IMR-90 (cell line): ENCODE results near the gene ZBTB45. TPM values are rescaled to one million over a fixed set of nuclear protein-coding genes. Genes with fewer than 3 reads are reported as not detected.

Experiments used
- ATAC-seq: fragments of 200-7000 bp; cut with Tn5 transposase; 2 replicates; pipeline ENCODE4 v1.9.1; 2020; ENCODE audit warnings: low read depth, mild to moderate bottlenecking, moderate library complexity
- BruUV-seq: library from RNA; stranded (reverse); fragments of 400-500 nt; replicated peaks from 2 replicates; lab custom pipeline; 2021; lab: Mats Ljungman, UMichigan
- CTCF ChIA-PET: fragments of 300-600 bp; formaldehyde crosslinking; extraction: SDS; loops from one replicate; lab custom pipeline; 2021; ENCODE audit warnings: antibody characterized with exemption; lab: Yijun Ruan, JAX
- POLR2A ChIA-PET: fragments of 300-600 bp; sonication (Branson Sonifier 250); formaldehyde crosslinking; loops from one replicate; lab custom pipeline; 2022; ENCODE audit warnings: antibody characterized with exemption; ENCODE audit not compliant: unreplicated experiment; lab: Charles Lee
- DNase-seq: peaks from one replicate; pipeline ENCODE4 v3.0.0; 2013
- H2AFZ ChIP-seq: replicated peaks from 2 replicates; pipeline ENCODE3; 2013; ENCODE audit warnings: low read length, mild to moderate bottlenecking; ENCODE audit not compliant: poor library complexity
- H2AK5ac ChIP-seq: 2 replicates; pipeline ENCODE4 v1.6.1; 2013; ENCODE audit warnings: low read depth, low read length, inconsistent platforms
- H2AK9ac ChIP-seq: replicated peaks from 2 replicates; pipeline ENCODE3; 2013; ENCODE audit warnings: mild to moderate bottlenecking, low read depth, low read length, moderate library complexity; ENCODE audit not compliant: poor library complexity
- H2BK120ac ChIP-seq: 2 replicates; pipeline ENCODE4 v1.6.1; 2013; ENCODE audit warnings: low read depth, low read length, inconsistent platforms
- H2BK15ac ChIP-seq: 3 replicates; pipeline ENCODE4 v1.6.1; 2013; ENCODE audit warnings: low read depth, low read length, inconsistent platforms
- H2BK20ac ChIP-seq: 2 replicates; pipeline ENCODE4 v1.6.1; 2013; ENCODE audit warnings: low read depth, mild to moderate bottlenecking, inconsistent platforms, low read length, moderate library complexity
- H2BK5ac ChIP-seq: 2 replicates; pipeline ENCODE4 v1.6.1; 2013; ENCODE audit warnings: mild to moderate bottlenecking, low read depth, low read length, inconsistent platforms; ENCODE audit not compliant: poor library complexity, severe bottlenecking
- H3K14ac ChIP-seq: replicated peaks from 2 replicates; pipeline ENCODE4 v1.6.1; 2013; ENCODE audit warnings: low read depth, low read length, inconsistent platforms
- H3K18ac ChIP-seq: 2 replicates; pipeline ENCODE4 v1.6.1; 2013; ENCODE audit warnings: low read depth, low read length, control low read depth
- H3K23ac ChIP-seq: 2 replicates; pipeline ENCODE4 v1.6.1; 2013; ENCODE audit warnings: low read depth, low read length, inconsistent platforms
- H3K27ac ChIP-seq: 2 replicates; pipeline ENCODE4 v1.5.1; 2013; ENCODE audit warnings: mild to moderate bottlenecking, control low read depth, low read length; ENCODE audit not compliant: insufficient read depth
- H3K27me3 ChIP-seq: 2 replicates; pipeline ENCODE4 v1.6.1; 2013; ENCODE audit warnings: low read length; ENCODE audit not compliant: control insufficient read depth, insufficient read depth
- H3K36me3 ChIP-seq: 2 replicates; pipeline ENCODE4 v1.6.1; 2013; ENCODE audit warnings: low read length, mixed read lengths; ENCODE audit not compliant: control insufficient read depth, insufficient read depth
- H3K4ac ChIP-seq: 2 replicates; pipeline ENCODE4 v1.6.1; 2013; ENCODE audit warnings: low read depth, low read length, inconsistent platforms
- H3K4me1 ChIP-seq: 2 replicates; pipeline ENCODE4 v1.6.1; 2013; ENCODE audit warnings: low read length, mixed read lengths; ENCODE audit not compliant: control insufficient read depth, insufficient read depth
- H3K4me2 ChIP-seq: 2 replicates; pipeline ENCODE4 v1.6.1; 2013; ENCODE audit warnings: low read depth, mild to moderate bottlenecking, control low read depth, low read length, moderate library complexity
- H3K4me3 ChIP-seq: 2 replicates; pipeline ENCODE4 v1.5.1; 2013; ENCODE audit warnings: low read depth, mild to moderate bottlenecking, control low read depth, low read length, moderate library complexity; ENCODE audit not compliant: insufficient read depth
- H3K56ac ChIP-seq: 2 replicates; pipeline ENCODE4 v1.6.1; 2013; ENCODE audit warnings: low read length, inconsistent platforms; ENCODE audit not compliant: insufficient read depth; ENCODE audit errors: extremely low read depth
- H3K79me1 ChIP-seq, 2 experiments: 2 replicates each; pipeline ENCODE4 v1.6.1; 2013; ENCODE audit warnings: low read length in 2 of 2, inconsistent platforms in 1 of 2, low read depth in 1 of 2
- H3K9ac ChIP-seq: 2 replicates; pipeline ENCODE4 v1.6.1; 2013; ENCODE audit warnings: low read depth, low read length, control low read depth
- H3K9me1 ChIP-seq: 2 replicates; pipeline ENCODE4 v1.6.1; 2013; ENCODE audit warnings: low read length, inconsistent platforms; ENCODE audit not compliant: insufficient read depth
- H3K9me3 ChIP-seq: 2 replicates; pipeline ENCODE4 v1.6.1; 2013; ENCODE audit warnings: low read length; ENCODE audit not compliant: control insufficient read depth, insufficient read depth
- H4K20me1 ChIP-seq: 2 replicates; pipeline ENCODE4 v1.6.1; 2013; ENCODE audit warnings: low read length, inconsistent platforms; ENCODE audit not compliant: insufficient read depth
- H4K5ac ChIP-seq: 2 replicates; pipeline ENCODE4 v1.6.1; 2013; ENCODE audit warnings: mild to moderate bottlenecking, low read depth, low read length, control low read depth
- H4K8ac ChIP-seq, 2 experiments: 2 replicates each; pipeline ENCODE4 v1.6.1; 2013; ENCODE audit warnings: low read depth in 2 of 2, low read length in 2 of 2, control low read depth in 1 of 2, inconsistent platforms in 1 of 2
- H4K91ac ChIP-seq: 2 replicates; pipeline ENCODE4 v1.6.1; 2013; ENCODE audit warnings: low read depth, low read length, inconsistent platforms; ENCODE audit not compliant: insufficient read depth
- BHLHE40 ChIP-seq: fragments of 150-350 bp; IDR thresholded peaks from 2 replicates; pipeline ENCODE4 v1.6.1; 2016; ENCODE audit warnings: mild to moderate bottlenecking, low read depth, low read length
- CEBPB ChIP-seq: IDR thresholded peaks from 2 replicates; pipeline ENCODE4 v1.6.1; 2012; ENCODE audit warnings: low read depth, low read length, improper control_type of control experiment
- CHD1 ChIP-seq: IDR thresholded peaks from 2 replicates; pipeline ENCODE4 v1.6.1; 2012; ENCODE audit warnings: low read depth, low read length, improper control_type of control experiment
- ELK1 ChIP-seq: fragments of 150-350 bp; IDR thresholded peaks from 2 replicates; pipeline ENCODE4 v1.6.1; 2016; ENCODE audit warnings: low read depth, mild to moderate bottlenecking, low read length, moderate library complexity, borderline replicate concordance
- FOS ChIP-seq: fragments of 150-350 bp; IDR thresholded peaks from 2 replicates; pipeline ENCODE4 v1.6.1; 2016; ENCODE audit warnings: low read depth, low read length
- MAFK ChIP-seq: IDR thresholded peaks from 2 replicates; pipeline ENCODE4 v1.6.1; 2012; ENCODE audit warnings: low read depth, low read length, improper control_type of control experiment
- MAZ ChIP-seq: IDR thresholded peaks from 2 replicates; pipeline ENCODE4 v1.6.1; 2012; ENCODE audit warnings: low read depth, mild to moderate bottlenecking, low read length, improper control_type of control experiment, moderate library complexity, borderline replicate concordance
- MXI1 ChIP-seq: IDR thresholded peaks from 2 replicates; pipeline ENCODE4 v1.6.1; 2012; ENCODE audit warnings: low read depth, mild to moderate bottlenecking, low read length, moderate library complexity, borderline replicate concordance
- NFE2L2 ChIP-seq: fragments of 150-350 bp; IDR thresholded peaks from 2 replicates; pipeline ENCODE4 v1.6.1; 2016; ENCODE audit warnings: low read depth, mild to moderate bottlenecking, low read length
- POLR2A ChIP-seq: IDR thresholded peaks from 2 replicates; pipeline ENCODE4 v1.6.1; 2012; ENCODE audit warnings: mild to moderate bottlenecking, low read depth, low read length
- RAD21 ChIP-seq: IDR thresholded peaks from 2 replicates; pipeline ENCODE4 v1.6.1; 2012; ENCODE audit warnings: low read length, improper control_type of control experiment
- RCOR1 ChIP-seq: IDR thresholded peaks from 2 replicates; pipeline ENCODE4 v1.6.1; 2012; ENCODE audit warnings: mild to moderate bottlenecking, low read length, improper control_type of control experiment; ENCODE audit not compliant: insufficient replicate concordance
- RFX5 ChIP-seq: IDR thresholded peaks from 2 replicates; pipeline ENCODE4 v1.8.0; 2012; ENCODE audit warnings: low read depth, mild to moderate bottlenecking, low read length, moderate library complexity
- SMC3 ChIP-seq: fragments of 150-350 bp; IDR thresholded peaks from 2 replicates; pipeline ENCODE4 v1.6.1; 2016; ENCODE audit warnings: low read depth, mild to moderate bottlenecking, antibody characterized with exemption, low read length, moderate library complexity
- WGBS, 2 experiments: methylation state at CpG; one replicate each; pipeline versions ENCODE4 v1.1.5 to v1.1.7; 2013; ENCODE audit warnings: missing lambda C conversion rate in 2 of 2; ENCODE audit not compliant: insufficient read length in 1 of 2; ENCODE audit errors: extremely low coverage in 2 of 2; 5-methylcytosine and 5-hydroxymethylcytosine counted together
- dilution Hi-C: fragments of 300-500 bp; cut with HindIII; formaldehyde crosslinking; loops from one replicate; pipeline ENCODE4 v1.14.3; 2018; ENCODE audit warnings: low sequenced_read_pairs; ENCODE audit not compliant: unreplicated experiment
- in situ Hi-C: fragments of 300-500 bp; cut with MboI; formaldehyde crosslinking; loops from 3 replicates; pipeline ENCODE4 v1.14.3; 2019; ENCODE audit warnings: low sequenced_read_pairs, inconsistent platforms, mixed read lengths
- intact Hi-C: fragments of 100-400 bp; cut with micrococcal nuclease; formaldehyde crosslinking; loops from 2 replicates; pipeline ENCODE4 v1.10.0; 2022
- polyA plus RNA-seq, 3 experiments: library from polyadenylated mRNA; depleted of rRNA; stranded (reverse); fragments of >200 nt; gene quantifications; 2 replicates each; pipeline ENCODE4 v1.2.3, GENCODE V29; 2012; ENCODE audit warnings: low replicate concordance in 1 of 3
- total RNA-seq: library from RNA; depleted of rRNA; stranded (reverse); fragments of >200 nt; gene quantifications from 2 replicates; pipeline ENCODE4 v1.2.3, GENCODE V29; 2012
- TF ChIP-seq, protein P1 (sequence below): fragments of 150-350 bp; IDR thresholded peaks from 2 replicates; pipeline ENCODE4 v1.6.1; 2017; ENCODE audit warnings: mild to moderate bottlenecking, antibody characterized with exemption, low read length, low read depth
- TF ChIP-seq, protein P2 (sequence below): conservative IDR thresholded peaks from 2 replicates; pipeline ENCODE4 v1.5.1; 2012; ENCODE audit warnings: mild to moderate bottlenecking, low read depth, low read length, improper control_type of control experiment

Gene ZBTB45
- total and polyA plus RNA-seq, 2 of the 4 experiments (the other 2 are of a cell fraction) = 1.4 to 9.7 TPM

- dilution Hi-C loops (no loop called here), intact Hi-C loops (no loop called here), in situ Hi-C loops (no loop called here)
- DNase-seq (no peak), ATAC-seq (no peak)
- ChIA-PET POLR2A (no interaction called here), CTCF (no interaction called here)
- Histone ChIP-seq H3K9me1 (peaks cover 5% of the 10 kb centered on the region), H2BK20ac (no peak overlapping the region), H3K36me3 (peaks cover 13% of the 10 kb centered on the region; the same call in 1 of the 2 replicates), H3K56ac (no peak overlapping the region), H3K9ac (no peak overlapping the region), H3K18ac (no peak overlapping the region), H2AK9ac (no peak overlapping the region), H2BK15ac (no peak overlapping the region), H2AFZ (no peak overlapping the region), H4K91ac (no peak overlapping the region), H3K23ac (no peak overlapping the region), H3K9me3 (no peaks in the 10 kb centered on the region), H2BK120ac (no peak overlapping the region), H3K14ac (no peak overlapping the region), H3K27ac (no peak overlapping the region), H3K4me2 (no peak overlapping the region), H3K4ac (no peak overlapping the region), H3K27me3 (no peaks in the 10 kb centered on the region), H2BK5ac (no peak overlapping the region), H4K8ac (no peak overlapping the region), H3K4me3 (no peak overlapping the region), H3K4me1 (peaks cover 9% of the 10 kb centered on the region), H3K79me1 (peaks cover 7 to 17% of the 10 kb centered on the region in 2 experiments; a peak in 3 of 4 replicates), H4K5ac (no peak overlapping the region), H2AK5ac (no peak overlapping the region), H4K20me1 (no peaks in the 10 kb centered on the region; the same call in 1 of the 2 replicates)
- WGBS, 2 experiments = 82% methylated on average over 3 of the region's 5 CpGs; no CpG with 5 or more reads in 1 of the 2 experiments
- BruUV-seq = no TSS peak
- TF ChIP-seq ELK1 = no peak
- TF ChIP-seq CHD1 = no peak
- TF ChIP-seq RCOR1 = no peak
- no peak for TF ChIP-seq SMC3
- no peak for TF ChIP-seq MAZ
- TF ChIP-seq RFX5 = no peak
- TF ChIP-seq, protein P1, sequence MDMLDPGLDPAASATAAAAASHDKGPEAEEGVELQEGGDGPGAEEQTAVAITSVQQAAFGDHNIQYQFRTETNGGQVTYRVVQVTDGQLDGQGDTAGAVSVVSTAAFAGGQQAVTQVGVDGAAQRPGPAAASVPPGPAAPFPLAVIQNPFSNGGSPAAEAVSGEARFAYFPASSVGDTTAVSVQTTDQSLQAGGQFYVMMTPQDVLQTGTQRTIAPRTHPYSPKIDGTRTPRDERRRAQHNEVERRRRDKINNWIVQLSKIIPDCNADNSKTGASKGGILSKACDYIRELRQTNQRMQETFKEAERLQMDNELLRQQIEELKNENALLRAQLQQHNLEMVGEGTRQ = no peak
- no peak for TF ChIP-seq CEBPB
- no peak for TF ChIP-seq FOS
- TF ChIP-seq MAFK = no peak
- TF ChIP-seq NFE2L2 = no peak
- TF ChIP-seq MXI1 = no peak
- TF ChIP-seq BHLHE40 = no peak
- TF ChIP-seq, protein P2, sequence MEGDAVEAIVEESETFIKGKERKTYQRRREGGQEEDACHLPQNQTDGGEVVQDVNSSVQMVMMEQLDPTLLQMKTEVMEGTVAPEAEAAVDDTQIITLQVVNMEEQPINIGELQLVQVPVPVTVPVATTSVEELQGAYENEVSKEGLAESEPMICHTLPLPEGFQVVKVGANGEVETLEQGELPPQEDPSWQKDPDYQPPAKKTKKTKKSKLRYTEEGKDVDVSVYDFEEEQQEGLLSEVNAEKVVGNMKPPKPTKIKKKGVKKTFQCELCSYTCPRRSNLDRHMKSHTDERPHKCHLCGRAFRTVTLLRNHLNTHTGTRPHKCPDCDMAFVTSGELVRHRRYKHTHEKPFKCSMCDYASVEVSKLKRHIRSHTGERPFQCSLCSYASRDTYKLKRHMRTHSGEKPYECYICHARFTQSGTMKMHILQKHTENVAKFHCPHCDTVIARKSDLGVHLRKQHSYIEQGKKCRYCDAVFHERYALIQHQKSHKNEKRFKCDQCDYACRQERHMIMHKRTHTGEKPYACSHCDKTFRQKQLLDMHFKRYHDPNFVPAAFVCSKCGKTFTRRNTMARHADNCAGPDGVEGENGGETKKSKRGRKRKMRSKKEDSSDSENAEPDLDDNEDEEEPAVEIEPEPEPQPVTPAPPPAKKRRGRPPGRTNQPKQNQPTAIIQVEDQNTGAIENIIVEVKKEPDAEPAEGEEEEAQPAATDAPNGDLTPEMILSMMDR = no peak
- TF ChIP-seq RAD21 = no peak
- TF ChIP-seq POLR2A = no peak
Observed at GRCh38 chr19:58566989-58567388, 47.4 kb upstream of the ZBTB45 start.
